Measurements from ENCODE around the gene CDKN1C.

CDKN1C gene

DNA sequence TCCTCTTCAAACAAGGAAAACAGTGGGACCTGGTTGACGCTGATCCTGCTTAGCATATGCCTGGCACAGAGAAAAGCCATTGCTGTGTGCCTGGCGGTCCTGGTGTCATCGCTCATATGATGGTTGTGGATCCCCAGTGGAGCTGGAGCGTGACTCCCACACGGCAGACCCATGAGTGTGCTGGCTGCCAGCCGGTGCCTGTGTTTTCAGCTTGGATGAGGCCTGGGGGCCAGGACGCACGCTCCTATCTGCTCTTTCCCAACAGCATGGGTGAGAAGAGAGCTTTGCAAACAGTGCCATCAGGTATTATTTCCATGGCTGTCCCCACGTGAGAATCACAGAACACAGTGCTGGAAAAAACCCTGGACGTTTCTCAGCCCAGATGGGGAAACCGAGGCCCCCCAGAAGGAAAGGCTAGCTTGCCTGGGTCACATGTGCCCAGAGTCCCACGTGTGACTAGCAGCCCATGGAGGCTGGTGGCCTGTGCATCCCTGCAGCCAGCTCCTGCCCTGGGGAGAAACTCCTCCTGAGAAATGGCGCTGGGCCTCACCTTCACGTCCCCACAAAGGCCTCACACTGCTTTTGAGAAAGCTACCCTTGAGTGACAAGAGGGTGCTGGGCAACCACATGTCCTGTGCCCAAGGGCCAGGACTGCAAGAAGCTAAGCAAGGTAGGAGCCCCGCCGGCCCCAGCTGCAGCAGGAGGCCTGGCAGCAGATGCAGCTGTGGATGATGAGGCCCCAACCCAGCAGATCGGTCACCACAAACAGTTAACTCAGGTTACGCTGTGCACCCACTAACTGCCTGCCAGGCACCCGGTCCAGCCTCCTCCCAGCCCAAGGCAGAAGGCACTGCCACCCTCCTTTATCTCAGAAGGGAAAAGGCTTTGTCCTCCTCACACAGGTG lies 4.2 kb downstream of the CDKN1C start:
- Mint-ChIP-seq H3K4me3 (no peak overlapping the region), H3K4me1 (ENCODE audit: low read depth) (peaks cover 5% of the 10 kb centered on the region), H3K27ac (no peak overlapping the region), H3K36me3 (ENCODE audit: low read depth) (no peaks in the 10 kb centered on the region), H3K27me3 (peaks cover 11% of the 10 kb centered on the region), H3K9me3 (peaks cover 2% of the 10 kb centered on the region)
- DNase-seq: no peak

DNA sequence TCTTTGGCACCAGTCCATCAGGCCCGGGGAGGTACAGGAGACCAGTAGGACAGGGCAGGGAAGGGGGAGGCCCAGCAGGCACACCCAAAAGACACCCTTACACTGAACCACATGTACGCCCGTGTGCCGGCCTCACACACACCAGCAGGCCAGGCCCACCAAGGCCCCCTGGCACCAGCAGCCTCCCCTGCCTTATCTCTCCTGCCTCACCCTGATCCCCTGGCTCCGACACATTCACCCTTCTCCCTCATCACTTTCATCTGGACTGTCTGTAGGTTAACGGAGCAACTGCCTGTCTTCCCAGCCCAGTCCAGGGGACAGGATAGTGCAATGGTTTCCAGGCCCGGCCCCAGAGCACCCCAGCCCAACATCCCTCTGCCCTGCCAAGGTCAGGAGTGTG lies 4.9 kb downstream of the CDKN1C start:
- H3K4me3 Mint-ChIP-seq: no peak overlapping the region
- H3K36me3 Mint-ChIP-seq (ENCODE audit: low read depth): no peaks in the 10 kb centered on the region
- H3K27ac Mint-ChIP-seq: no peak overlapping the region
- H3K4me1 Mint-ChIP-seq (ENCODE audit: low read depth): peaks cover 5% of the 10 kb centered on the region
- H3K27me3 Mint-ChIP-seq: peaks cover 11% of the 10 kb centered on the region
- H3K9me3 Mint-ChIP-seq: peaks cover 2% of the 10 kb centered on the region
- DNase-seq: no peak

DNA sequence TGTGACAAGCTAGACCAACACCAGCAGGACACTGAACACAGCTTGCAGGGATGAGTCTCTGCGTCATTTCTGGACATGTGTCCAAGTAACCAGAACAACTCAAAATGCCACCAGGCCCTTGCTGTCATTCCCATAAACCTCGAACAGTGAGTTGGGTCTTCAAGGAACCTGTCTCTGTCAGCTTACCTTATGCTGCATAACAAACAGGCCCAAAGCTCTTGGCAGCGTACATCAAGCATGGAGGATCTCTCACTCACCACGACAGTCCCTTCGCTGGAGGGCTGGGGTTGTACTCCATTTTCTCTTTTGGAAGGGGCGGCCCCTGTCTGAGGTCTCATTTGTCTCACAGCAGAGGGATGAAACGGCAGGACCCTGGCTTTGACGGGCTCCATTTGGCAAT lies 6.8 kb downstream of the CDKN1C start:
- H3K4me3 Mint-ChIP-seq: no peak overlapping the region
- H3K9me3 Mint-ChIP-seq: peaks cover 2% of the 10 kb centered on the region
- H3K4me1 Mint-ChIP-seq (ENCODE audit: low read depth): peaks cover 2% of the 10 kb centered on the region
- no peak overlapping the region for H3K27ac Mint-ChIP-seq
- H3K36me3 Mint-ChIP-seq (ENCODE audit: low read depth): no peaks in the 10 kb centered on the region
- peaks cover 11% of the 10 kb centered on the region for H3K27me3 Mint-ChIP-seq
- no peak for DNase-seq

DNA sequence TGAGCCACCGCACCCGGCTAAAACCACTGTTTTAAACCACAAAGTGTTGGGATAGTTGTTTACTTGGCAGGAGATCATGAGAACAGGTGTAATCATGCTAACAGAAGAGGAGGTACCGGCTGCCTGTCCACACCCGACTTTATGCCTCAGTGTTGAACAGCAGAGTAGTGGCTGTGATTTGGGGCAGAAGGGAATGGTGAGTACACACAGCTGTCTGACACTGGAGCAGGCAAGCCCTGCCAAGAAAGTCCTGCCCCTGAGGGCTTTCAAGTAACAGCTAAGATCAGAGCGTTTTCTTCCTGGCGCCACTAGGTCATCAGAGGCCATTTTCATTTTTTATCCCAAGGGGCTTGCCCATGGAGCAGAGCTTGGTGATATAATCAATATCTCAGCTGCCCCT lies 8.1 kb downstream of the CDKN1C start:
- Mint-ChIP-seq H3K4me3 (no peak overlapping the region), H3K4me1 (ENCODE audit: low read depth) (no peaks in the 10 kb centered on the region), H3K9me3 (peaks cover 2% of the 10 kb centered on the region), H3K36me3 (ENCODE audit: low read depth) (no peaks in the 10 kb centered on the region), H3K27ac (no peak overlapping the region), H3K27me3 (peaks cover 6% of the 10 kb centered on the region)
- no peak for DNase-seq

DNA sequence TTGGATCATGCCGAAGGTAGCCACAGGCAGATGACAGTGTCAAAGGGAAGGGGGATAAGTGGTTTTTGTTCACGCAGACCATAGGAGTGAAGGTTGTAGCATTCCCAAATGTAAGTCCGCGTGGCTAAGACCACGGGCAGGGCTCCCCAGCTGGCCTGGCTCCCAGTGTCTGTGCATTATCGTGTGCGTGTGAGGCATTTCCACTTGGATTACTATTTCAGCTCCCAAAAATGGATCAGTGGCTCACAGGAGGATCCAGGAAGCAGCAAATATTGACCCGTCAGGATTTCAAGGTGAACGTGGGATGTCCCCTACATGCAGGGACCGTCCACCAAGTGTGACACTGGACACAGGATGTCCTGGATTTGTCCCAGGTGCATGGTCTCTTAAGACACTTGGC lies 10.6 kb downstream of the CDKN1C start:
- Mint-ChIP-seq H3K27ac (no peak overlapping the region), H3K9me3 (peaks cover 2% of the 10 kb centered on the region), H3K4me3 (no peak overlapping the region), H3K4me1 (ENCODE audit: low read depth) (no peaks in the 10 kb centered on the region), H3K27me3 (peaks cover 28% of the 10 kb centered on the region), H3K36me3 (ENCODE audit: low read depth) (no peaks in the 10 kb centered on the region)
- DNase-seq: no peak

DNA sequence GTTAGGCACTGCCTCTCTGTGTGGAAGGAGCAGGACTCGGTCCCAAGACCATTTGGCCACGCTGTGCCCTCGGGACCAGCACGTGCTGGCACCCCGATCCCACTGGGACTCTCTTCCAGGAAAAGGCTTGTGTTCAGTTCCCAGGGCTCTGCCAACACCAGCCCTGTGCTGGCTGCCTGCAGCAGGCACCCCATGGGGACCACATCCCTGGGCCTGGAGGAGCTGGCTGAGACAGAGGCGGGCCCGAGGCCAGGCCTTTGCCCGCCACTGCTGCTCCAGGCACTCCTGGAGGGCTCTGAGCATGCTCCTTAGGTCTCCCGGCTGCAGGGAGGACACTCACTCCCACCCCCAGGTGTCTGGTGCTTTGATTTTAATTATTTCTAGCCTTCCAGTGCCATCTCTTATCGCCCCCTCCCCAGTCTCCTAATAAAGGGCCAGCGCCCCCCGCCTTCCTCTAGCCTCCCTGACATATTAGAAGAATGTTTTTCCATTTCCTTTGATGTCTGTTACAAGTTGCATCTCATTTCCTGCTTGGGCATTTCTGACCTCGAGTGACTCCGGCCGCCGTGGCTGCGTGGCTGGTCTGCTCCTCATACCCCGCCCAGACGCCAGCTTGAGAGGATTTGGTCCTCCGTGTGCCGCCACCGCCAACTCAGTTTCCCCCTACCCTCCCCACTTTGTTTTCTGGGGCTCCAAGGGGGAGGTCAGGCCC lies 14.4 kb downstream of the CDKN1C start:
- H3K36me3 Mint-ChIP-seq (ENCODE audit: low read depth): no peaks in the 10 kb centered on the region
- no peak for DNase-seq
- H3K27ac Mint-ChIP-seq: no peak overlapping the region
- no peak overlapping the region for H3K4me3 Mint-ChIP-seq
- H3K27me3 Mint-ChIP-seq: peaks cover 60% of the 10 kb centered on the region
- no peaks in the 10 kb centered on the region for H3K9me3 Mint-ChIP-seq
- H3K4me1 Mint-ChIP-seq (ENCODE audit: low read depth): peaks cover 7% of the 10 kb centered on the region

DNA sequence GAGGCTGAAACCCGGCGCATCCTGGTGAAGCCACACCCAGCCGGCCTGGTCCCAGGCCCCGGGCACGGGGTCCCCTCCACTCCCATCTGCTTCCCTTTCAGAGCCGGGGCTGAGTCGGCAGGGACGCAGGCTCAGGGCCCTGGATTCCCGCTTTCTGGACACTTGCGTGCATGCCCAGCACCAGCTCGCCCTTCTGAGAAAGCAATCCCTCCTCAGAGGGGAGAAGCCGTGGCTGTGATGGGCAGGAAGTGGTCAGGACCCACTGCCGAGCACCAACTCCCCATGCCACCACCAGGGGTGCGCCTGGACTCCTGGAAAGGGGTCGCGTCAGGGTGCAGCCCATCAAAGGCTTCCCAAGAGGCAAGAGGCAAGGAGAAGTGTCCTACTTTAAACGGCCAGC lies 15.1 kb downstream of the CDKN1C start:
- H3K4me3 Mint-ChIP-seq: no peak overlapping the region
- no peaks in the 10 kb centered on the region for H3K36me3 Mint-ChIP-seq (ENCODE audit: low read depth)
- H3K27me3 Mint-ChIP-seq: peaks cover 62% of the 10 kb centered on the region
- DNase-seq: no peak
- H3K27ac Mint-ChIP-seq: no peak overlapping the region
- no peaks in the 10 kb centered on the region for H3K9me3 Mint-ChIP-seq
- H3K4me1 Mint-ChIP-seq (ENCODE audit: low read depth): peaks cover 7% of the 10 kb centered on the region

DNA sequence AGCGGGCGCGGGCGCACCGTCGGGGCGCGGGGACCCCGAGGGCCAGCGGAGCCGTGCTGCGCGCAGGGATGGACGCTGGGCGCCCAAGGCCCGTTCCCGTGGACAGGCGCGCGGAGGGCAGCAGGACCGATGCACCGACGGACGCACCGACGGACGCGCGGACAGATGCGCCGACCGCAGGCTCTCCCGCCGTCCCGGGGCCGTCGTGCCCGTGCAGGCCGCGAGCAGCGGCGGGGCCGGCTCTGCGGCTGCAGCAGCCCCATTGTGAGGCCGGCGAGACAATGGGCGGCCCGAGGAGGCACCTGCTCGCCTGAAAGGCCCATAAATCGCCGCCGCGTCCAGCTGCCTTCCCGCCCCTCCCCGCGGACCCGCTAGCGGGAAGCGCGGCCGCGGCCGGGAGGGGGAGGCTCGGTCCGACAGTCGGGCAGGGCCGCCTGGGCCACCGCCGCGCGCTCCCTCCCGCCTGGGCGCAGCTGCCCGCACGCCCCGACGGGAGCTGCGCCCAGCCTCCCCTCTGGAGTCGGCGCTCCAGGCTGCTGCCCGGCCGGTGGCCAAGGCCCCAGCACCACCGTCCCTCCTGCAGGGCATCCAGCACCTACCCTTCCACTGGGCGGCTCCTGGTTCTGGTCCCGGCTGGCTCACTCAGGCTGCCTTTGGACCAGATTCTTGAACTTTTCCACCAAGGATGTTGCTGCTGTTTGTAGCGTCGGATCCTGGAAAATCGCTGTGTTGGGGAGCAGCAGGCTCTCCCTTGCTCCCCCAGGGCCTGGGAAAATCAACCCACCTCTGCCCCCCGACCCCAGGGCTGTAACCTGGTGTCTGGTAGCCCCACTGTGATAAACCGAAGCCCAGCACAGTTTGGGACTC lies 15.8 kb downstream of the CDKN1C start:
- Mint-ChIP-seq H3K4me1 (ENCODE audit: low read depth) (peaks cover 7% of the 10 kb centered on the region), H3K9me3 (no peaks in the 10 kb centered on the region), H3K27me3 (peaks cover 65% of the 10 kb centered on the region), H3K4me3 (no peak overlapping the region), H3K27ac (no peak overlapping the region), H3K36me3 (ENCODE audit: low read depth) (no peaks in the 10 kb centered on the region)
- DNase-seq: no peak

DNA sequence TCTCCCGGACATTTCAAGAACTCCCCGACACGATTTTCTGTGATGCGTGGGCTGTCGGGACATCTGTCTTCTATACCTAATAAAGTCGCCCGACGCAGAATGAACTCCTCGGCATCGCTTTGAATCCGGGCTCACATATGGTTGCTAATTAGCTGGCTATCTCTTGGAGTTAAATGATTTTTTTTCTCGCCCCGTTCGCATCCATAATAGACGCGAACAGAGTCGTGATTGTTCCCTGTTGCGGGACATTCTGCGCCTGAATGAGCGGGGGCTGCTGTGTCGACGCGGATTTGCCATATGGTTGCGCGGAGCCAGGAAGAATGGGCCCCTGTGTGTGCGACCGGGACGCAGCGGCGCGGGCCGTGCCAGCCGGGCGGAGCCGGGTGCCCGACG lies 16.4 kb downstream of the CDKN1C start:
- DNase-seq: no peak
- Mint-ChIP-seq H3K27me3 (peaks cover 68% of the 10 kb centered on the region), H3K4me3 (no peak overlapping the region), H3K36me3 (ENCODE audit: low read depth) (no peaks in the 10 kb centered on the region), H3K4me1 (ENCODE audit: low read depth) (peaks cover 7% of the 10 kb centered on the region), H3K9me3 (no peaks in the 10 kb centered on the region), H3K27ac (no peak overlapping the region)

DNA sequence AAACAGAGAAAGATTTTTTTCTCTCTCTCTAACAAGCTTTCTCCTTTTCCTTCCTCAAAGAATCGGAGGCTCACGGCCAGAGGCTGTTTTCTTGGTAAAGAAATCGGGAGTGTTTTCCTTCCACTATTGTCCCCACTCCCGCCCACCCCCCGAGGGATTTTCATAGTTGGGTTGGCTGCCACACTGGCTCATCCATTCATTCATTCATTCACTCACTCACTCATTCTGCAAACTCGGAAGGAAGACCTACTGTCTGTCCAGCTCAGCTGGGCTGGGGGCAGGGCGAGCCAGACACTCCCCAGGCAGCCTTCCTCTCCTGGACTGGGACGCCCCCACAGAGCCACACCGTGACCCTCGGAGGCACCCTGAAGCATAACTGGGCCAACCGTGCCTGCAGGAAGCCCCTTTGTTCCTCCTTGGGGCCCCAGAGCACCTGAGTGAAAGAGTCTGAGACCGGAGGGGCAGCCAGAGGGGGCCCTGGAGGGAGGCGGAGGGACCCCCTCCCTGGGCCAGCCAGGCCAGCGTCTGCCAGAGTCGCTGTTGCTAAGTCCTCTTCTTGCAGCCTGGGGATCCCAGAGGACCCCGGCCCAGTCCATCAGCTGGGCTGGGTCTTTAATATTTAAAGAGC lies 17.0 kb downstream of the CDKN1C start:
- no peak for DNase-seq
- H3K27me3 Mint-ChIP-seq: peaks cover 71% of the 10 kb centered on the region
- H3K4me3 Mint-ChIP-seq: peak overlapping the region; percentile 27
- no peaks in the 10 kb centered on the region for H3K36me3 Mint-ChIP-seq (ENCODE audit: low read depth)
- H3K4me1 Mint-ChIP-seq (ENCODE audit: low read depth): peaks cover 7% of the 10 kb centered on the region
- H3K27ac Mint-ChIP-seq: no peak overlapping the region
- H3K9me3 Mint-ChIP-seq: no peaks in the 10 kb centered on the region

DNA sequence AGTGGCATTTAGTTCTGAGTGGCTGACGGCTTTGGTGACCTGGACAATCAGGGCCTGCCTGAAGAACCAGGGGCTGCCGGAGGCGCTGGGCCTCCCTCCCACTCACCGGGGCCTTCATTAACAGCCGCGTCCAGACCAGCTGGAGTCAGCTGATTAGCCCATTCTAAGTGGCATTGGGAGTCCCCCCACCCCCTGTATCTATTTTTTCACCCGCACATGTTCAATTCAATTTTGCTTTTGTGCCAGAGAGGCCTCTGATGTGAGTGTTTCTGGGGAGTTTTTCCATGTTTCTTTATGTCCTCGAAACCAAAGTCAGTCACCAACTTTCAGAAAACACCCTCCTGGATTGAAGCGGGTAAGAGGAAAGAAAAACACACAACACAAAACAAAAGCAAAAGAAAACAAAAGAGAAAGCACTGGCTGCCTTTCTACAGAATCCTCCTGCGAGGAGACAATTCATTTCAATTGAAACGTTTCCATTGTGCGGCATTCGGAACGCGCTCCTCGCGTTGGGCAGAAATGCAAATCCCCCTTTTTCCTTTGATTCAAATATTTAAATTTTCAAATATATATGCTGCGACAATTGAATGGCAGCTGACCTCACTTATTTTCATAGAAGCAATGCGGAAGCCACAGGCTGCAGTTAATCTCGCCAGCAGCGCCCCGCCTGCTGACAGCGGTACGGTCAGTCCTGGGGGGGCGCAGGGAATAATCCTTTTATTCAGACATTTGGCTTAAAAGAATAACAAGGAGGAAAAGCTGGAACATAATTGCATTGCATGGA lies 17.7 kb downstream of the CDKN1C start:
- Mint-ChIP-seq H3K36me3 (ENCODE audit: low read depth) (no peaks in the 10 kb centered on the region), H3K9me3 (no peaks in the 10 kb centered on the region), H3K27me3 (peaks cover 75% of the 10 kb centered on the region), H3K4me3 (no peak overlapping the region), H3K27ac (no peak overlapping the region), H3K4me1 (ENCODE audit: low read depth) (peaks cover 7% of the 10 kb centered on the region)
- DNase-seq: no peak

DNA sequence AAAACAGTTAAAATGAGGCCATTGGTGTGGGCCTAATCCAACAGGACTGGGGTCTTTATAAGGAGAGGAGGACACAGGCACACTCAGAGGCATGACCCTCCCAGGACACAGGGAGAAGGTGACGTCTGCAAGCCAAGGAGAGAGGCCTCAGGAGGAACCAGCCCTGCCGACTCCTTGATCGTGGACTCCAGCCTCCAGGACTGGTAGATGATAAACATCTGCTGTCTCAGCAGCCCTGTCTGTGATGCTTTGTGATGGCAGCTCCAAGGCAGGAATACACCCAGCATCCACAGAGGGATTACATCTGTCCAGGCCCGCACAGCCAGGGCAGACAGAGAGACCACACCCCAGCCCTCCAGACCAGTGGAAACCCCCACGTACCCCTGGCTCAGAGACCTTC lies 18.4 kb downstream of the CDKN1C start:
- Mint-ChIP-seq H3K27ac (no peak overlapping the region), H3K4me3 (no peak overlapping the region), H3K36me3 (ENCODE audit: low read depth) (no peaks in the 10 kb centered on the region), H3K27me3 (peaks cover 75% of the 10 kb centered on the region), H3K9me3 (no peaks in the 10 kb centered on the region), H3K4me1 (ENCODE audit: low read depth) (peaks cover 7% of the 10 kb centered on the region)
- DNase-seq: no peak

DNA sequence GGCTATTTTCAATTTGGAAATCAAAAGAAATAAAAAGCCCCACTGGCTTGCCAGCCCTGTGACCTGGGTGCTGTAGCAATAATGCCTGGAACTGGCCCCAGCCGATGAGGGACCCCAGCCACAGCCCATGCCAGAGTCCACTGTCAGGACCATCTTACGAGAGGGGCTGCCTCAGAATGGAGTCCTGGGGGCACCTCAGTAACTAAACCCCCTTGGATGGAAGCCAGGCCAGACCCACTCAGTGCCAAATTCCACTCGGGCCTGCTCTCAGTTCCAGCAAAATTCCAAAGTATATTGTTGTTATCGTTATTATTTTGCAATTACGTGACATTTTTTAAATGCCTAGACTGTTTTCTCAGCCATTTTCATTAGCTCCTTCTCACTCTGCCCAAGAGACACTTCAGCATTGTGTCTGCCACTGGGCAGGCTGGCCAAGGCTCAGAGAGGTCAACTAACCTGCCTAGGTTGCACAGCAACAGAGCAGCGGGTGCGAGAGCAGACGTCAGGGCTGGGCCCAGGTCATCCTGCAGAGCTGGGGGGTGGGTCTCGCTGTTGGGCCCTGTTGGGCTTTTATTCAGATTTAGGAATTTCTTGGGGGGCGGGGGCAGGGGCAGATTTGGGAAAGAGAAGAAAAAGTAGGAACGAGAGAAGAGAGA lies 19.5 kb downstream of the CDKN1C start:
- no peak overlapping the region for H3K27ac Mint-ChIP-seq
- DNase-seq: no peak
- no peak overlapping the region for H3K4me3 Mint-ChIP-seq
- H3K27me3 Mint-ChIP-seq: peaks cover 74% of the 10 kb centered on the region
- peaks cover 7% of the 10 kb centered on the region for H3K4me1 Mint-ChIP-seq (ENCODE audit: low read depth)
- H3K36me3 Mint-ChIP-seq (ENCODE audit: low read depth): no peaks in the 10 kb centered on the region
- H3K9me3 Mint-ChIP-seq: no peaks in the 10 kb centered on the region

All from activated T-cell treated with anti-CD3 and anti-CD28 coated beads, Interleukin-2, amount 50 U/mL, for 24 hours (primary cell).